T-helper 1 cell (primary cell): ENCODE data around the gene CBY2.
A peak's percentile ranks its signal among the peaks of the same experiment; 100 is the strongest.
"Not testable (repeated sequence)": the region's sequence is repeated elsewhere in the genome, so short reads cannot be mapped to it uniquely, and the experiment has no call there.

ENCODE experiments used
- DNase-seq, 5 donors: peaks; one replicate each; pipeline ENCODE4 v3.0.0-alpha.2; 2012 to 2020
- total RNA-seq, 4 donors: gene quantifications; one replicate each; lab custom pipeline; 2026; lab: John Stamatoyannopoulos, UW

Gene CBY2
- total RNA-seq: 0 to 0.12 (median 0) reads per million in 4 donors

- DNase-seq: no peak
These were observed at the start of gene CBY2 for GRCh38 chr13:45702088-45702487. Gene CBY2, plus strand, starts transcription at chr13:45702320. Its CDS starts 71 bp downstream, at chr13:45702391.

GRCh38 chr13:45654633-45655349, 47.3 kb upstream of the CBY2 start:
- no peak for DNase-seq

- no peak for DNase-seq
These were observed 43.4 kb upstream of the CBY2 start for GRCh38 chr13:45658586-45659235.

GRCh38 chr13:45659536-45659935, 42.6 kb upstream of the CBY2 start:
- DNase-seq: no peak

GRCh38 chr13:45660458-45660857, 41.7 kb upstream of the CBY2 start:
- DNase-seq: not testable (repeated sequence)

GRCh38 chr13:45662162-45662561, 40.0 kb upstream of the CBY2 start:
- DNase-seq: no peak

- DNase-seq: not testable (repeated sequence)
These were observed 39.2 kb upstream of the CBY2 start for GRCh38 chr13:45662903-45663302.

GRCh38 chr13:45669626-45670025, 32.5 kb upstream of the CBY2 start:
- not testable (repeated sequence) for DNase-seq

- no peak for DNase-seq
These were observed 31.8 kb upstream of the CBY2 start for GRCh38 chr13:45670189-45670885.

- no peak for DNase-seq
These were observed 27.2 kb upstream of the CBY2 start for GRCh38 chr13:45674908-45675307.

- no peak for DNase-seq
These were observed 23.8 kb upstream of the CBY2 start for GRCh38 chr13:45678282-45678681.

GRCh38 chr13:45681113-45681512, 21.0 kb upstream of the CBY2 start:
- no peak for DNase-seq

GRCh38 chr13:45682494-45683008, 19.6 kb upstream of the CBY2 start:
- no peak for DNase-seq

- DNase-seq: no peak
These were observed 18.4 kb upstream of the CBY2 start for GRCh38 chr13:45683701-45684100.

- DNase-seq: no peak
These were observed 13.5 kb upstream of the CBY2 start for GRCh38 chr13:45688577-45688976.

GRCh38 chr13:45690636-45691035, 11.5 kb upstream of the CBY2 start:
- no peak for DNase-seq

GRCh38 chr13:45691251-45691650, 10.9 kb upstream of the CBY2 start:
- DNase-seq: no peak

GRCh38 chr13:45691667-45692066, 10.5 kb upstream of the CBY2 start:
- DNase-seq: no peak

GRCh38 chr13:45695198-45695730, 6.9 kb upstream of the CBY2 start:
- DNase-seq: peak in 1 of 5 donors; percentile 67

GRCh38 chr13:45696610-45697226, 5.4 kb upstream of the CBY2 start:
- no peak for DNase-seq

GRCh38 chr13:45700971-45701900, 884 bp upstream of the CBY2 start:
- DNase-seq: peak in 1 of 5 donors; percentile 53
